Peyer's patch (tissue), 4 donors: ENCODE measurements around the gene ZBTB47.

ENCODE experiments used
- POLR2A ChIP-seq, 2 donors: fragments of 450-650 bp; IDR thresholded peaks; one replicate each; pipeline ENCODE4 v1.5.1; 2017; ENCODE audit warnings: antibody characterized with exemption in 2 of 2, mild to moderate bottlenecking in 2 of 2, moderate library complexity in 2 of 2
- TF ChIP-seq, protein P1 (sequence below), 6 experiments: fragments of 450-650 bp in 4 of 6; fragments of 200-600 bp in 2 of 6; sonication (generic) in 1 of 6; IDR thresholded peaks; one replicate each; pipeline ENCODE4 v1.5.1; 2017 to 2019; ENCODE audit warnings: antibody characterized with exemption in 6 of 6, mild to moderate bottlenecking in 3 of 6, moderate library complexity in 1 of 6

DNA sequence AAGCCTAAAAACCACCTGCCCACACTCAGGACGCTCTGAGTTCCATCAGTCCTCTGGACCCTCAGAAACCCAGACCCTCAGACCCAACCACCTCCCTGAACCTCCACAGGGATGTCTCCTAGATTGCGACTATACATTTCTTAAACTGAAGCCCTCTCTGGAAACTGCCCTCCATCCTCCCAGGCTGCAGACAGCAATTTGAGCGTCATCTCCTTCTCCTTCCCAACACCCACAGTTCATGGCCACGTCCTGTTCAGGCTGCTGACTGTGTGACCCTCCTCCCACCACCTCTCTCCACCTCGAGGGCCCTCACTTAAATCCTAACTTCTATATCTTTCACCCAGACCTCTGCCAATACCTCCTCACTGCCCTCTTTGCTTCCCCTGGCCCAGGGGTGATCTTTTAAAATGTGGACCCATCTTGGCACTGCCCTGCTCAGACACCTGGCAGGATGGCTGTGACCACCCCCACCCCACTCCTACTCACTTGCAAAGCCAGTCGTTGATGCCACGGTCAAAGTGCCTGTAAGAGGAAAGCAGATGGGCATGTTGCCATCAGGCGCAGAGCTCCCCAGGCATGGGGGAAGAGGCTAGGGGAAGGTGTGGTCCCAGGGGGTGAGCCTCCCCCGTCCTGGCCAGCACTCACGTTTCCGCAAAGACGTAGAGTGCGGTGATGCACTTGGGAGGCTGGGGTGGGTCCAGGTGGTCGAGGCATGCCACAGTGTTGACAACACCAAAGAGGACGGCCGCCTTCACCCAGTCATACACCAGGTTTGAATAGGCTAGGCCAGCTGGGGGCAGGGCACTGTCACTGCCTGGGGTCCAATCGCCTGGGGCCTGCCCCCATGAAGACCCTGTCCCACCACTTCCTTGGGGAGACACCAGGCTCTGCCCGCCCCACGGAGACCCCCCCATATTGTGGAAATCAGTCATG, 43.1 kb downstream of the ZBTB47 start:
- TF ChIP-seq, protein P1, sequence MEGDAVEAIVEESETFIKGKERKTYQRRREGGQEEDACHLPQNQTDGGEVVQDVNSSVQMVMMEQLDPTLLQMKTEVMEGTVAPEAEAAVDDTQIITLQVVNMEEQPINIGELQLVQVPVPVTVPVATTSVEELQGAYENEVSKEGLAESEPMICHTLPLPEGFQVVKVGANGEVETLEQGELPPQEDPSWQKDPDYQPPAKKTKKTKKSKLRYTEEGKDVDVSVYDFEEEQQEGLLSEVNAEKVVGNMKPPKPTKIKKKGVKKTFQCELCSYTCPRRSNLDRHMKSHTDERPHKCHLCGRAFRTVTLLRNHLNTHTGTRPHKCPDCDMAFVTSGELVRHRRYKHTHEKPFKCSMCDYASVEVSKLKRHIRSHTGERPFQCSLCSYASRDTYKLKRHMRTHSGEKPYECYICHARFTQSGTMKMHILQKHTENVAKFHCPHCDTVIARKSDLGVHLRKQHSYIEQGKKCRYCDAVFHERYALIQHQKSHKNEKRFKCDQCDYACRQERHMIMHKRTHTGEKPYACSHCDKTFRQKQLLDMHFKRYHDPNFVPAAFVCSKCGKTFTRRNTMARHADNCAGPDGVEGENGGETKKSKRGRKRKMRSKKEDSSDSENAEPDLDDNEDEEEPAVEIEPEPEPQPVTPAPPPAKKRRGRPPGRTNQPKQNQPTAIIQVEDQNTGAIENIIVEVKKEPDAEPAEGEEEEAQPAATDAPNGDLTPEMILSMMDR (IDR thresholded peaks at IDR 0.05): no peak
- no peak for TF ChIP-seq POLR2A (IDR thresholded peaks at IDR 0.05)
